ENCODE results near the gene PEX11G.

The PEX11G gene

GRCh38 chr19:7488736-7489353, at the start of gene PEX11G:
PEX11G (minus strand) TSS chr19:7489035; CDS start chr19:7489010, 25 bp downstream.
- DNase-seq (ENCODE audit: low spot score): peak; percentile 100

- DNase-seq (ENCODE audit: low spot score): no peak
Measured at GRCh38 chr19:7535998-7536695, 47.3 kb upstream of the PEX11G start.

GRCh38 chr19:7535047-7535997, 46.5 kb upstream of the PEX11G start, which contains the start of gene PNPLA6:
PNPLA6 (plus strand) TSS chr19:7535717; CDS start chr19:7535789, 72 bp downstream.
- DNase-seq (ENCODE audit: low spot score): peak; percentile 98

GRCh38 chr19:7534531-7535046, 45.8 kb upstream of the PEX11G start:
- peak; percentile 86 for DNase-seq (ENCODE audit: low spot score)

GRCh38 chr19:7533925-7534480, 45.2 kb upstream of the PEX11G start:
- peak; percentile 94 for DNase-seq (ENCODE audit: low spot score)

- peak; percentile 76 for DNase-seq (ENCODE audit: low spot score)
Measured at GRCh38 chr19:7533281-7533885, 44.5 kb upstream of the PEX11G start.

- DNase-seq (ENCODE audit: low spot score): no peak
Measured at GRCh38 chr19:7529610-7530490, 41.0 kb upstream of the PEX11G start.

- no peak for DNase-seq (ENCODE audit: low spot score)
Measured at GRCh38 chr19:7529246-7529600, 40.4 kb upstream of the PEX11G start.

- no peak for DNase-seq (ENCODE audit: low spot score)
Measured at GRCh38 chr19:7528522-7529245, 39.8 kb upstream of the PEX11G start.

- no peak for DNase-seq (ENCODE audit: low spot score)
Measured at GRCh38 chr19:7528192-7528519, 39.3 kb upstream of the PEX11G start.

GRCh38 chr19:7527516-7528191, 38.8 kb upstream of the PEX11G start:
- no peak for DNase-seq (ENCODE audit: low spot score)

GRCh38 chr19:7526059-7526929, 37.5 kb upstream of the PEX11G start:
- DNase-seq (ENCODE audit: low spot score): no peak

GRCh38 chr19:7524992-7525739, 36.3 kb upstream of the PEX11G start:
- no peak for DNase-seq (ENCODE audit: low spot score)

- no peak for DNase-seq (ENCODE audit: low spot score)
Measured at GRCh38 chr19:7524523-7524922, 35.7 kb upstream of the PEX11G start.

GRCh38 chr19:7522923-7523667, 34.3 kb upstream of the PEX11G start:
- peak; percentile 45 for DNase-seq (ENCODE audit: low spot score)

GRCh38 chr19:7522072-7522922, 33.5 kb upstream of the PEX11G start, which contains the start of gene MCOLN1:
MCOLN1 (plus strand) TSS chr19:7522624; CDS start chr19:7522751, 127 bp downstream.
- DNase-seq (ENCODE audit: low spot score): peak; percentile 100

All from AG20443 (cell line).